ENCODE results near the gene CCDC180. TPM values are rescaled to one million over a fixed set of nuclear protein-coding genes. Genes with fewer than 3 reads are reported as not detected.
"Not testable (repeated sequence)": the region's sequence is repeated elsewhere in the genome, so short reads cannot be mapped to it uniquely, and the experiment has no call there.

Gene CCDC180
- total RNA-seq (2022) (5.1 and 6.3 TPM in 2 replicates), Bru-seq, nascent RNA (percentile 50 among the genes with signal in this experiment), BruChase-seq, experiment 1, labeled RNA remaining after a 6-hour chase (not detected), BruChase-seq, experiment 2, labeled RNA remaining after a 2-hour chase (percentile 49 among the genes with signal in this experiment)
- long read RNA-seq = 0 reads

GRCh38 chr9:97307500-97308163, at the start of gene CCDC180:
TSS of gene CCDC180 (plus strand) at chr9:97307659. CDS start at chr9:97308064, 405 bp downstream.
- H3K4me1 Mint-ChIP-seq (ENCODE audit: insufficient read depth, unreplicated experiment) = no peaks in the 10 kb centered on the region
- no peaks in the 10 kb centered on the region for H3K27me3 Mint-ChIP-seq (ENCODE audit: insufficient read depth, unreplicated experiment)
- TF ChIP-seq CTCF (IDR thresholded peaks at IDR 0.05; ENCODE audit: unreplicated experiment) = no peak
- H3K9me3 Mint-ChIP-seq (ENCODE audit: unreplicated experiment) = no peaks in the 10 kb centered on the region
- no peak within 1 kb of the TSS for H3K4me3 Mint-ChIP-seq (ENCODE audit: unreplicated experiment)
- no peaks in the 10 kb centered on the region for H3K36me3 Mint-ChIP-seq (ENCODE audit: insufficient read depth, unreplicated experiment)
- DNase-seq (ENCODE audit: unreplicated experiment) = no peak
- BruUV-seq (replicated peaks) = no TSS peak
- intact Hi-C loops (cut with micrococcal nuclease) = no loop called here
- CTCF ChIA-PET = no interaction called here
- POLR2A ChIA-PET = no interaction called here
- H3K27ac Mint-ChIP-seq (ENCODE audit: low read depth, unreplicated experiment) = no peak within 1 kb of the TSS

GRCh38 chr9:97259834-97260514, 47.5 kb upstream of the CCDC180 start:
- ChIA-PET CTCF (interaction anchor here (0.7 kb wide), 2 partner anchors 11 to 150 kb away, joined by 3 read pairs; no protein-coding TSS in a partner anchor), POLR2A (interaction anchor here (0.9 kb wide), 1 partner anchor 14 kb away, joined by 6 read pairs; no protein-coding TSS in a partner anchor)
- H3K9me3 Mint-ChIP-seq (ENCODE audit: unreplicated experiment); H3K27ac Mint-ChIP-seq (ENCODE audit: low read depth, unreplicated experiment); H3K36me3 Mint-ChIP-seq (ENCODE audit: insufficient read depth, unreplicated experiment); intact Hi-C loops (cut with micrococcal nuclease); BruUV-seq (replicated peaks); H3K27me3 Mint-ChIP-seq (ENCODE audit: insufficient read depth, unreplicated experiment); H3K4me3 Mint-ChIP-seq (ENCODE audit: unreplicated experiment); H3K4me1 Mint-ChIP-seq (ENCODE audit: insufficient read depth, unreplicated experiment); DNase-seq (ENCODE audit: unreplicated experiment): not testable (repeated sequence)

- intact Hi-C loops (cut with micrococcal nuclease) = no loop called here
- no peak for DNase-seq (ENCODE audit: unreplicated experiment)
- ChIA-PET POLR2A (no interaction called here), CTCF (no interaction called here)
- Mint-ChIP-seq H3K4me3 (ENCODE audit: unreplicated experiment) (no peak overlapping the region), H3K27ac (ENCODE audit: low read depth, unreplicated experiment) (no peak overlapping the region), H3K27me3 (ENCODE audit: insufficient read depth, unreplicated experiment) (no peaks in the 10 kb centered on the region), H3K36me3 (ENCODE audit: insufficient read depth, unreplicated experiment) (no peaks in the 10 kb centered on the region), H3K4me1 (ENCODE audit: insufficient read depth, unreplicated experiment) (no peaks in the 10 kb centered on the region), H3K9me3 (ENCODE audit: unreplicated experiment) (no peaks in the 10 kb centered on the region)
- TF ChIP-seq CTCF (IDR thresholded peaks at IDR 0.05; ENCODE audit: unreplicated experiment) = no peak
- BruUV-seq (replicated peaks) = no TSS peak
These were observed 36.2 kb upstream of the CCDC180 start for GRCh38 chr9:97271292-97271691.

- ChIA-PET POLR2A (interaction anchor here (0.5 to 1.1 kb wide), 2 partner anchors 9 to 32 kb away, joined by 3 read pairs; no protein-coding TSS in a partner anchor), CTCF (no interaction called here)
- H3K4me3 Mint-ChIP-seq (ENCODE audit: unreplicated experiment) = no peak overlapping the region
- H3K27me3 Mint-ChIP-seq (ENCODE audit: insufficient read depth, unreplicated experiment) = no peaks in the 10 kb centered on the region
- no TSS peak for BruUV-seq (replicated peaks)
- no peaks in the 10 kb centered on the region for H3K9me3 Mint-ChIP-seq (ENCODE audit: unreplicated experiment)
- TF ChIP-seq CTCF (IDR thresholded peaks at IDR 0.05; ENCODE audit: unreplicated experiment) = no peak
- no peak overlapping the region for H3K27ac Mint-ChIP-seq (ENCODE audit: low read depth, unreplicated experiment)
- peaks cover 6% of the 10 kb centered on the region for H3K36me3 Mint-ChIP-seq (ENCODE audit: insufficient read depth, unreplicated experiment)
- H3K4me1 Mint-ChIP-seq (ENCODE audit: insufficient read depth, unreplicated experiment) = no peaks in the 10 kb centered on the region
- DNase-seq (ENCODE audit: unreplicated experiment) = no peak
- intact Hi-C loops (cut with micrococcal nuclease) = no loop called here
These were observed 35.4 kb upstream of the CCDC180 start for GRCh38 chr9:97272072-97272471.

Data from MCF 10A (cell line).